GM12878 (cell line): ENCODE measurements around the gene FGF12. TPM values are rescaled to one million over a fixed set of nuclear protein-coding genes. Genes with fewer than 3 reads are reported as not detected.

Source experiments
- ATAC-seq: fragments of 200-7000 bp; cut with Tn5 transposase; 3 replicates; pipeline ENCODE4 v1.9.1; 2020; ENCODE audit warnings: mild to moderate bottlenecking, moderate library complexity
- BruUV-seq: library from RNA; stranded (reverse); fragments of 400-500 nt; replicated peaks from 2 replicates; lab custom pipeline; 2021; lab: Mats Ljungman, UMichigan
- CTCF ChIA-PET: fragments of 300-600 bp; sonication (Branson Sonifier 250); formaldehyde crosslinking; extraction: SDS; loops from one replicate; lab custom pipeline; 2021; ENCODE audit warnings: inconsistent platforms; lab: Yijun Ruan, JAX
- POLR2A ChIA-PET: fragments of 350-600 bp; formaldehyde crosslinking; extraction: SDS; loops from one replicate; lab custom pipeline; 2021; ENCODE audit warnings: inconsistent platforms; lab: Charles Lee
- RAD21 ChIA-PET: fragments of 300-600 bp; sonication (Branson Sonifier 250); formaldehyde crosslinking; loops from one replicate; lab custom pipeline; 2023; ENCODE audit warnings: antibody characterized with exemption; ENCODE audit not compliant: unreplicated experiment; lab: Charles Lee
- SMC1A ChIA-PET: fragments of 300-600 bp; sonication (Branson Sonifier 250); formaldehyde crosslinking; loops from one replicate; lab custom pipeline; 2023; ENCODE audit not compliant: unreplicated experiment, uncharacterized antibody; lab: Charles Lee
- DNase-seq: peaks from one replicate; pipeline ENCODE4 v3.0.0-alpha.2; 2011; ENCODE audit warnings: low read depth, low spot score
- FAIRE-seq: peaks from 3 replicates; lab custom pipeline; 2011; peaks lifted over from hg19 to GRCh38; lab: Jason Lieb, UNC
- H2AFZ ChIP-seq: 2 replicates; pipeline ENCODE4 v1.6.0; 2011; ENCODE audit warnings: low read depth, low read length, control low read depth; ENCODE audit not compliant: control insufficient read depth
- H3K27ac ChIP-seq: 2 replicates; pipeline ENCODE4 v1.5.1; 2011; ENCODE audit warnings: control low read depth; ENCODE audit not compliant: control insufficient read depth, insufficient read depth
- H3K27me3 ChIP-seq, 2 experiments: replicated peaks in 1 of 2; 2 replicates each; pipeline versions ENCODE4 v1.6.0 to v1.6.1; 2011; ENCODE audit warnings: low read length in 1 of 2; ENCODE audit not compliant: control insufficient read depth in 2 of 2, insufficient read depth in 2 of 2
- H3K36me3 ChIP-seq, 2 experiments: 2 replicates each; pipeline ENCODE4 v1.5.1; 2011; ENCODE audit warnings: low read length in 1 of 2; ENCODE audit not compliant: control insufficient read depth in 2 of 2, insufficient read depth in 2 of 2
- H3K4me1 ChIP-seq: 2 replicates; pipeline ENCODE4 v1.6.1; 2011; ENCODE audit warnings: mild to moderate bottlenecking, low read length, moderate library complexity, mixed read lengths; ENCODE audit not compliant: control insufficient read depth, insufficient read depth
- H3K4me2 ChIP-seq: 2 replicates; pipeline ENCODE4 v1.6.0; 2011; ENCODE audit warnings: control low read depth; ENCODE audit not compliant: control insufficient read depth, insufficient read depth
- H3K4me3 ChIP-seq: fragments of 200-600 bp; sonication (generic); 2 replicates; pipeline ENCODE4 v1.5.1; 2016
- H3K79me2 ChIP-seq: 2 replicates; pipeline ENCODE4 v1.6.0; 2011; ENCODE audit warnings: low read length; ENCODE audit not compliant: control insufficient read depth, insufficient read depth
- H3K9ac ChIP-seq: 2 replicates; pipeline ENCODE4 v1.8.0; 2011; ENCODE audit warnings: low read length, control low read depth, mixed read lengths; ENCODE audit not compliant: control insufficient read depth, insufficient read depth
- H3K9me3 ChIP-seq: replicated peaks from 3 replicates; pipeline ENCODE4 v1.5.1; 2011; ENCODE audit warnings: mild to moderate bottlenecking, low read length; ENCODE audit not compliant: control insufficient read depth, insufficient read depth
- H4K20me1 ChIP-seq: 2 replicates; pipeline ENCODE4 v1.6.0; 2011; ENCODE audit not compliant: control insufficient read depth, insufficient read depth
- CREB1 ChIP-seq: IDR thresholded peaks from 2 replicates; pipeline ENCODE4 v1.6.1; 2012; ENCODE audit warnings: low read depth, mild to moderate bottlenecking, inconsistent platforms
- EP300 ChIP-seq, 2 experiments: fragments of 150-350 bp in 1 of 2; IDR thresholded peaks; 2 replicates each; pipeline ENCODE4 v1.6.1; 2011 to 2012; ENCODE audit warnings: low read depth in 2 of 2, low read length in 2 of 2, borderline replicate concordance in 1 of 2, improper control_type of control experiment in 1 of 2, inconsistent platforms in 1 of 2; ENCODE audit not compliant: control insufficient read depth in 1 of 2
- EZH2 ChIP-seq: IDR thresholded peaks from 2 replicates; pipeline ENCODE4 v1.6.1; 2012; ENCODE audit warnings: low read depth, mild to moderate bottlenecking, control low read depth, inconsistent platforms, low read length, borderline replicate concordance; ENCODE audit not compliant: control insufficient read depth
- IKZF1 ChIP-seq: fragments of 450-650 bp; conservative IDR thresholded peaks from 2 replicates; pipeline ENCODE4 v1.6.1; 2017; ENCODE audit warnings: antibody characterized with exemption, mild to moderate bottlenecking
- IRF4 ChIP-seq: IDR thresholded peaks from 2 replicates; pipeline ENCODE4 v1.6.1; 2011; ENCODE audit warnings: low read depth, low read length
- JUNB ChIP-seq: IDR thresholded peaks from 2 replicates; pipeline ENCODE4 v1.6.1; 2016; ENCODE audit warnings: antibody characterized with exemption, mild to moderate bottlenecking
- NFYB ChIP-seq: IDR thresholded peaks from 2 replicates; pipeline ENCODE4 v1.6.1; 2011; ENCODE audit warnings: low read depth, mild to moderate bottlenecking, low read length, improper control_type of control experiment, moderate library complexity; ENCODE audit not compliant: insufficient read depth
- SRF ChIP-seq, 2 experiments: IDR thresholded peaks; 2 replicates each; pipeline ENCODE4 v1.6.1; 2011; ENCODE audit warnings: low read depth in 2 of 2, low read length in 2 of 2, mild to moderate bottlenecking in 1 of 2, moderate library complexity in 1 of 2
- TBL1XR1 ChIP-seq: IDR thresholded peaks from 2 replicates; pipeline ENCODE4 v1.6.1; 2012; ENCODE audit warnings: low read depth, low read length, improper control_type of control experiment
- YY1 ChIP-seq: IDR thresholded peaks from 2 replicates; pipeline ENCODE4 v1.6.1; 2011; ENCODE audit warnings: low read depth, mild to moderate bottlenecking, low read length
- ZNF207 ChIP-seq: fragments of 450-650 bp; IDR thresholded peaks from 2 replicates; pipeline ENCODE4 v1.6.1; 2014; ENCODE audit warnings: antibody characterized with exemption, mild to moderate bottlenecking, borderline replicate concordance
- WGBS: methylation state at CpG from one replicate; pipeline ENCODE4 v1.1.6; 2016; ENCODE audit warnings: low lambda C conversion rate; ENCODE audit not compliant: insufficient replicate concordance, insufficient coverage; ENCODE audit errors: missing lambda C conversion rate; 5-methylcytosine and 5-hydroxymethylcytosine counted together
- in situ Hi-C: fragments of 300-500 bp; cut with MboI; formaldehyde crosslinking; loops from 9 replicates; pipeline ENCODE4 v1.14.3; 2018; ENCODE audit warnings: mixed read lengths
- intact Hi-C: fragments of 100-400 bp; cut with micrococcal nuclease; formaldehyde crosslinking; loops from one replicate; pipeline ENCODE4 v1.14.2; 2022; ENCODE audit not compliant: unreplicated experiment
- polyA plus RNA-seq, 11 experiments: library from polyadenylated mRNA; depleted of rRNA in 4 of 11; unstranded in 6 of 11; stranded (reverse) in 5 of 11; fragments of >200 nt; fragmentation: Nextera tagmentation in 4 of 11; fragmentation: Illumina TruSeq in 1 of 11; extraction: Ambion mirVana in 4 of 11; extraction: Trizol in 1 of 11; gene quantifications; 1 replicate in 1 of 11; 2 replicates in 10 of 11; pipeline versions ENCODE4 v1.2.1 to v1.2.3, GENCODE V29; 2011 to 2016; ENCODE audit warnings: inconsistent platforms in 2 of 11, missing spikeins in 2 of 11, low read depth in 1 of 11
- total RNA-seq, 4 experiments: library from RNA; depleted of rRNA in 3 of 4; stranded (reverse); fragments of >200 nt in 3 of 4; fragmentation: Illumina TruSeq in 1 of 4; extraction: Trizol in 1 of 4; gene quantifications; 2 replicates each; pipeline versions ENCODE4 v1.2.1 to v1.2.3, GENCODE V29; 2013 to 2021
- TF ChIP-seq, protein P1 (sequence below): IDR thresholded peaks from 2 replicates; pipeline ENCODE4 v1.6.1; 2011; ENCODE audit warnings: low read depth, low read length, improper control_type of control experiment, borderline replicate concordance
- TF ChIP-seq, protein P2 (sequence below): fragments of 450-650 bp; IDR thresholded peaks from 2 replicates; pipeline ENCODE4 v1.6.1; 2016; ENCODE audit warnings: mild to moderate bottlenecking
- TF ChIP-seq, protein P3 (sequence below): IDR thresholded peaks from 2 replicates; pipeline ENCODE4 v1.6.1; 2012; ENCODE audit warnings: low read length, inconsistent platforms
- TF ChIP-seq, protein P4 (sequence below): fragments of 450-650 bp; IDR thresholded peaks from 2 replicates; pipeline ENCODE4 v1.6.1; 2017; ENCODE audit warnings: mild to moderate bottlenecking, low read depth, inconsistent platforms; ENCODE audit not compliant: poor library complexity, severe bottlenecking
- TF ChIP-seq, protein P5 (sequence below): IDR thresholded peaks from 2 replicates; pipeline ENCODE4 v1.6.1; 2011; ENCODE audit warnings: borderline replicate concordance, low read depth, mild to moderate bottlenecking, moderate library complexity, low read length; ENCODE audit not compliant: insufficient read depth, poor library complexity, severe bottlenecking

The FGF12 gene
- total and polyA plus RNA-seq, 10 of the 15 experiments (the other 5 are each of a cell fraction or from before 2014, with no cell fraction given), result 0.03 to 0.43 (median 0.13) TPM; not detected in 7

DNA sequence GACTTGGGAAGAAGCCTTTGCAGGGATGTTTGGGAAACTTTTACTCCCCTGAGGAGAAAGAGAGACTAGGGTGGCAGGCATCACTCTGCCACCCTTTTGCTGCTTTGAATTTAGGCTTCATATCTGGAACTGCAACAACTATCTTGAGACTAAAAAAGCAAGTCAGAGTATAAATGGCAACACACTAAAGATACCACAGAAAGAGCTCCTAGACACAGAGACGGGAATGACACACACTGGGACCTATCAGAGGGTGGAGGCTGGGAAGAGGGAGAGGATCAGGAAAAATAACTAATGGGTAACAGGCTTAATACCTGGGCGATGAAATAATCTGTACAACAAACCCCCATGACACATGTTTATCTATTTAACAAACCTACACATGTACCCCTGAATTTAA lies 237.8 kb downstream of the FGF12 start:
- POLR2A ChIA-PET, result no interaction called here
- no peak for ATAC-seq
- BruUV-seq, result no TSS peak
- no peak overlapping the region for H3K4me3 ChIP-seq
- H2AFZ ChIP-seq, result no peak overlapping the region
- H3K27ac ChIP-seq, result no peak overlapping the region
- CTCF ChIA-PET, result no interaction called here
- SMC1A ChIA-PET, result no interaction called here
- no peak for DNase-seq
- H3K9ac ChIP-seq, result no peak overlapping the region
- RAD21 ChIA-PET, result no interaction called here
- no peak overlapping the region for H3K4me2 ChIP-seq
- WGBS, result 19% methylated on average over 2 of the region's 2 CpGs
- no peaks in the 10 kb centered on the region for H3K79me2 ChIP-seq
- no peak for FAIRE-seq
- no peaks in the 10 kb centered on the region for H4K20me1 ChIP-seq
- TF ChIP-seq YY1 (no peak), TBL1XR1 (no peak), IRF4 (no peak), ZNF207 (no peak), JUNB (no peak), CREB1 (no peak), EP300 (IDR thresholded peaks at IDR 0.05; ENCODE audit: borderline replicate concordance in 1 of 2, control insufficient read depth in 1 of 2, low read depth in 2 of 2, low read length in 2 of 2) (no peak), SRF (IDR thresholded peaks at IDR 0.05; ENCODE audit: low read depth in 2 of 2, low read length in 2 of 2) (no peak), EZH2 (no peak), NFYB (no peak), IKZF1 (no peak)
- TF ChIP-seq, protein P1, sequence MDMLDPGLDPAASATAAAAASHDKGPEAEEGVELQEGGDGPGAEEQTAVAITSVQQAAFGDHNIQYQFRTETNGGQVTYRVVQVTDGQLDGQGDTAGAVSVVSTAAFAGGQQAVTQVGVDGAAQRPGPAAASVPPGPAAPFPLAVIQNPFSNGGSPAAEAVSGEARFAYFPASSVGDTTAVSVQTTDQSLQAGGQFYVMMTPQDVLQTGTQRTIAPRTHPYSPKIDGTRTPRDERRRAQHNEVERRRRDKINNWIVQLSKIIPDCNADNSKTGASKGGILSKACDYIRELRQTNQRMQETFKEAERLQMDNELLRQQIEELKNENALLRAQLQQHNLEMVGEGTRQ, result no peak
- TF ChIP-seq, protein P2, sequence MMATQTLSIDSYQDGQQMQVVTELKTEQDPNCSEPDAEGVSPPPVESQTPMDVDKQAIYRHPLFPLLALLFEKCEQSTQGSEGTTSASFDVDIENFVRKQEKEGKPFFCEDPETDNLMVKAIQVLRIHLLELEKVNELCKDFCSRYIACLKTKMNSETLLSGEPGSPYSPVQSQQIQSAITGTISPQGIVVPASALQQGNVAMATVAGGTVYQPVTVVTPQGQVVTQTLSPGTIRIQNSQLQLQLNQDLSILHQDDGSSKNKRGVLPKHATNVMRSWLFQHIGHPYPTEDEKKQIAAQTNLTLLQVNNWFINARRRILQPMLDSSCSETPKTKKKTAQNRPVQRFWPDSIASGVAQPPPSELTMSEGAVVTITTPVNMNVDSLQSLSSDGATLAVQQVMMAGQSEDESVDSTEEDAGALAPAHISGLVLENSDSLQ, result no peak
- TF ChIP-seq, protein P3, sequence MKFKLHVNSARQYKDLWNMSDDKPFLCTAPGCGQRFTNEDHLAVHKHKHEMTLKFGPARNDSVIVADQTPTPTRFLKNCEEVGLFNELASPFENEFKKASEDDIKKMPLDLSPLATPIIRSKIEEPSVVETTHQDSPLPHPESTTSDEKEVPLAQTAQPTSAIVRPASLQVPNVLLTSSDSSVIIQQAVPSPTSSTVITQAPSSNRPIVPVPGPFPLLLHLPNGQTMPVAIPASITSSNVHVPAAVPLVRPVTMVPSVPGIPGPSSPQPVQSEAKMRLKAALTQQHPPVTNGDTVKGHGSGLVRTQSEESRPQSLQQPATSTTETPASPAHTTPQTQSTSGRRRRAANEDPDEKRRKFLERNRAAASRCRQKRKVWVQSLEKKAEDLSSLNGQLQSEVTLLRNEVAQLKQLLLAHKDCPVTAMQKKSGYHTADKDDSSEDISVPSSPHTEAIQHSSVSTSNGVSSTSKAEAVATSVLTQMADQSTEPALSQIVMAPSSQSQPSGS, result no peak
- TF ChIP-seq, protein P4, sequence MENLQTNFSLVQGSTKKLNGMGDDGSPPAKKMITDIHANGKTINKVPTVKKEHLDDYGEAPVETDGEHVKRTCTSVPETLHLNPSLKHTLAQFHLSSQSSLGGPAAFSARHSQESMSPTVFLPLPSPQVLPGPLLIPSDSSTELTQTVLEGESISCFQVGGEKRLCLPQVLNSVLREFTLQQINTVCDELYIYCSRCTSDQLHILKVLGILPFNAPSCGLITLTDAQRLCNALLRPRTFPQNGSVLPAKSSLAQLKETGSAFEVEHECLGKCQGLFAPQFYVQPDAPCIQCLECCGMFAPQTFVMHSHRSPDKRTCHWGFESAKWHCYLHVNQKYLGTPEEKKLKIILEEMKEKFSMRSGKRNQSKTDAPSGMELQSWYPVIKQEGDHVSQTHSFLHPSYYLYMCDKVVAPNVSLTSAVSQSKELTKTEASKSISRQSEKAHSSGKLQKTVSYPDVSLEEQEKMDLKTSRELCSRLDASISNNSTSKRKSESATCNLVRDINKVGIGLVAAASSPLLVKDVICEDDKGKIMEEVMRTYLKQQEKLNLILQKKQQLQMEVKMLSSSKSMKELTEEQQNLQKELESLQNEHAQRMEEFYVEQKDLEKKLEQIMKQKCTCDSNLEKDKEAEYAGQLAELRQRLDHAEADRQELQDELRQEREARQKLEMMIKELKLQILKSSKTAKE, result no peak
- TF ChIP-seq, protein P5, sequence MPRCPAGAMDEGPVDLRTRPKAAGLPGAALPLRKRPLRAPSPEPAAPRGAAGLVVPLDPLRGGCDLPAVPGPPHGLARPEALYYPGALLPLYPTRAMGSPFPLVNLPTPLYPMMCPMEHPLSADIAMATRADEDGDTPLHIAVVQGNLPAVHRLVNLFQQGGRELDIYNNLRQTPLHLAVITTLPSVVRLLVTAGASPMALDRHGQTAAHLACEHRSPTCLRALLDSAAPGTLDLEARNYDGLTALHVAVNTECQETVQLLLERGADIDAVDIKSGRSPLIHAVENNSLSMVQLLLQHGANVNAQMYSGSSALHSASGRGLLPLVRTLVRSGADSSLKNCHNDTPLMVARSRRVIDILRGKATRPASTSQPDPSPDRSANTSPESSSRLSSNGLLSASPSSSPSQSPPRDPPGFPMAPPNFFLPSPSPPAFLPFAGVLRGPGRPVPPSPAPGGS, result no peak
- in situ Hi-C loops (no loop called here), intact Hi-C loops (no loop called here)
- no peaks in the 10 kb centered on the region for H3K36me3 ChIP-seq
- H3K27me3 ChIP-seq, result no peaks in the 10 kb centered on the region
- no peaks in the 10 kb centered on the region for H3K4me1 ChIP-seq
- H3K9me3 ChIP-seq, result no peaks in the 10 kb centered on the region
